GM13977 (cell line): ENCODE data around the gene NXPE4.
"Not testable (repeated sequence)": the region's sequence is repeated elsewhere in the genome, so short reads cannot be mapped to it uniquely, and the experiment has no call there.

Experiments used
- DNase-seq: peaks from one replicate; pipeline ENCODE4 v3.0.0; 2012; ENCODE audit warnings: low spot score
- CTCF ChIP-seq: IDR thresholded peaks from 2 replicates; pipeline ENCODE4 v1.5.1; 2012; ENCODE audit warnings: mild to moderate bottlenecking, control low read depth; ENCODE audit not compliant: insufficient read depth; ENCODE audit errors: extremely low read depth, missing control alignments
- in situ Hi-C: fragments of 300-500 bp; cut with MboI; formaldehyde crosslinking; loops from one replicate; pipeline ENCODE4 v1.12.0; 2022; ENCODE audit warnings: low sequenced_read_pairs, low pct_unique_long_range_greater_than_20kb, mixed read lengths, inconsistent platforms; ENCODE audit not compliant: unreplicated experiment

The NXPE4 gene

GRCh38 chr11:114604179-114604813 lies 8.7 kb upstream of the NXPE4 start:
- in situ Hi-C loops = no loop called here

GRCh38 chr11:114603151-114603550 lies 7.6 kb upstream of the NXPE4 start:
- not testable (repeated sequence) for DNase-seq

More at GRCh38 chr11:114604179-114604813, 8.7 kb upstream of the NXPE4 start:
- DNase-seq = no peak
- no peak for TF ChIP-seq CTCF

GRCh38 chr11:114598461-114598860 lies 2.9 kb upstream of the NXPE4 start:
- in situ Hi-C loops = loop anchor here (25.0 kb wide), 1 partner anchor 261 kb away; no protein-coding TSS in a partner anchor
- DNase-seq = no peak
- TF ChIP-seq CTCF = no peak

More at GRCh38 chr11:114603151-114603550, 7.6 kb upstream of the NXPE4 start:
- in situ Hi-C loops = not testable (repeated sequence)

GRCh38 chr11:114596175-114596919 lies 761 bp upstream of the NXPE4 start:
- DNase-seq = no peak
- no peak for TF ChIP-seq CTCF
- in situ Hi-C loops = loop anchor here (25.0 kb wide), 1 partner anchor 259 kb away; no protein-coding TSS in a partner anchor

- in situ Hi-C loops = loop anchor here (25.0 kb wide), 1 partner anchor 257 kb away; no protein-coding TSS in a partner anchor
- DNase-seq = no peak
- no peak for TF ChIP-seq CTCF
Observed at GRCh38 chr11:114594703-114595102, 883 bp downstream of the NXPE4 start.

- no peak for TF ChIP-seq CTCF
- in situ Hi-C loops = loop anchor here (25.0 kb wide), 1 partner anchor 250 kb away; no protein-coding TSS in a partner anchor
- no peak for DNase-seq
Observed at GRCh38 chr11:114587398-114587953, 8.1 kb downstream of the NXPE4 start.

- no peak for DNase-seq
- in situ Hi-C loops = loop anchor here (25.0 kb wide), 1 partner anchor 249 kb away; no protein-coding TSS in a partner anchor
- TF ChIP-seq CTCF = no peak
Observed at GRCh38 chr11:114586797-114587196, 8.8 kb downstream of the NXPE4 start.
